ENCODE results near the gene OVAAL. TPM values are rescaled to one million over a fixed set of nuclear protein-coding genes. Genes with fewer than 3 reads are reported as not detected.

OVAAL gene
- total RNA-seq, 2 donors from 2014 or later, result not detected

DNA sequence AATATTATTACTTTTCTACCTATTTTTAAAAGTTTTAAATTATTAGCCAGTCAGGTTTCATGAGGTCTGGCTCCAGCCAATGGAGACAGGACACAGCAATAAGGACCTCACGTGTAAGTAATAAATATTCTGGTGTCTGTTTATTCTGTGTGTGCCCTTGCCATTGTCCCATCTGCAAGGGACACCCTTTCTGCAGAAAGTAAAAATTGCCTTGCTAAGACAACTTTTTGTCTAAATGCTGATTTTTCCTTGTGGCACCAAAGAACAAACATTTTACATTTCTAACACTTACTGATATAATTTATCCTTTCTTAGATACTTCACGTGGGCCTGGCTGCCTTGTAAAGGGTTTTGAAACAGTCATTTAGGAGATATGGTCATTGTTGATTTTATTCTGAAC is 29.4 kb downstream of the OVAAL start:
- H3K27ac Mint-ChIP-seq, result no peak overlapping the region
- Histone ChIP-seq H3K9ac (ENCODE audit: extremely low read depth, low read length, poor library complexity, severe bottlenecking) (no peak overlapping the region), H3K36me3 (ENCODE audit: control insufficient read depth, insufficient read depth, low read length) (no peaks in the 10 kb centered on the region), H3K4me3 (ENCODE audit: low read length) (no peak overlapping the region), H3K27ac (ENCODE audit: low read depth, low read length) (no peak overlapping the region), H3K27me3 (ENCODE audit: control insufficient read depth, insufficient read depth, low read length, poor library complexity, severe bottlenecking) (no peaks in the 10 kb centered on the region), H3K9me3 (ENCODE audit: control insufficient read depth, low read length) (no peaks in the 10 kb centered on the region), H3K4me1 (ENCODE audit: control insufficient read depth, insufficient read depth, low read length) (no peaks in the 10 kb centered on the region)
- 91% methylated on average over 2 of the region's 2 CpGs; no CpG with 5 or more reads in 1 of the 2 experiments for WGBS, 2 experiments (ENCODE audit: insufficient coverage in 1 of 2, insufficient read length in 1 of 2)
- DNase-seq, result no peak
- H3K4me3 Mint-ChIP-seq, result no peak overlapping the region
- H3K9me3 Mint-ChIP-seq, result no peaks in the 10 kb centered on the region
- H3K36me3 Mint-ChIP-seq (ENCODE audit: low read depth), result no peaks in the 10 kb centered on the region
- peaks cover 2% of the 10 kb centered on the region for H3K4me1 Mint-ChIP-seq
- TF ChIP-seq, protein P1, sequence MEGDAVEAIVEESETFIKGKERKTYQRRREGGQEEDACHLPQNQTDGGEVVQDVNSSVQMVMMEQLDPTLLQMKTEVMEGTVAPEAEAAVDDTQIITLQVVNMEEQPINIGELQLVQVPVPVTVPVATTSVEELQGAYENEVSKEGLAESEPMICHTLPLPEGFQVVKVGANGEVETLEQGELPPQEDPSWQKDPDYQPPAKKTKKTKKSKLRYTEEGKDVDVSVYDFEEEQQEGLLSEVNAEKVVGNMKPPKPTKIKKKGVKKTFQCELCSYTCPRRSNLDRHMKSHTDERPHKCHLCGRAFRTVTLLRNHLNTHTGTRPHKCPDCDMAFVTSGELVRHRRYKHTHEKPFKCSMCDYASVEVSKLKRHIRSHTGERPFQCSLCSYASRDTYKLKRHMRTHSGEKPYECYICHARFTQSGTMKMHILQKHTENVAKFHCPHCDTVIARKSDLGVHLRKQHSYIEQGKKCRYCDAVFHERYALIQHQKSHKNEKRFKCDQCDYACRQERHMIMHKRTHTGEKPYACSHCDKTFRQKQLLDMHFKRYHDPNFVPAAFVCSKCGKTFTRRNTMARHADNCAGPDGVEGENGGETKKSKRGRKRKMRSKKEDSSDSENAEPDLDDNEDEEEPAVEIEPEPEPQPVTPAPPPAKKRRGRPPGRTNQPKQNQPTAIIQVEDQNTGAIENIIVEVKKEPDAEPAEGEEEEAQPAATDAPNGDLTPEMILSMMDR (conservative IDR thresholded peaks at IDR 0.05), result no peak
- H3K27me3 Mint-ChIP-seq (ENCODE audit: insufficient read depth), result peaks cover 2% of the 10 kb centered on the region

DNA sequence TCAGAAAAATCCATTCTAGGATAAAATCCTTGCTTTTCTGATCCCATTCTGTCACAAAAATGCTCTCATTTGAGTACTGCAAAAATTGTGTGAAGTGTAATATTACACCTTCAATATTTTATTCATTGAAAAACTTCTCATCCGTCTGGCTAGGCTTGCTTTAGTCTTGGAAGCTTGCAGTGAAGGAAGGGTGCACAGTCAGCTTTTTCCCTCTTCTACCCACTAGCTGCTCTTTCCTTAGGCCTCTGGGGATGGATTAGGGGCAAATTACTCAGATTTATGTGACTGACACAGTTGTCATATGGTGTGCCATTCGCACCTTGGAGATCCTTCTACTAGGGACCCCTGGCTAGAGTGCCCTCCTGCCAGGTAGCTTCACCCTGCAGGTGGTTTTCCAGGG is 32.1 kb downstream of the OVAAL start:
- Mint-ChIP-seq H3K4me1 (peaks cover 2% of the 10 kb centered on the region), H3K27me3 (ENCODE audit: insufficient read depth) (peaks cover 7% of the 10 kb centered on the region), H3K4me3 (no peak overlapping the region), H3K36me3 (ENCODE audit: low read depth) (no peaks in the 10 kb centered on the region), H3K9me3 (no peaks in the 10 kb centered on the region), H3K27ac (no peak overlapping the region)
- peaks cover 10% of the 10 kb centered on the region for H3K27me3 ChIP-seq (ENCODE audit: control insufficient read depth, insufficient read depth, low read length, poor library complexity, severe bottlenecking)
- no peaks in the 10 kb centered on the region for H3K36me3 ChIP-seq (ENCODE audit: control insufficient read depth, insufficient read depth, low read length)
- TF ChIP-seq, protein P1 (conservative IDR thresholded peaks at IDR 0.05), result no peak
- H3K4me1 ChIP-seq (ENCODE audit: control insufficient read depth, insufficient read depth, low read length), result peaks cover 4% of the 10 kb centered on the region
- DNase-seq, result no peak
- H3K9ac ChIP-seq (ENCODE audit: extremely low read depth, low read length, poor library complexity, severe bottlenecking), result no peak overlapping the region
- no peak overlapping the region for H3K27ac ChIP-seq (ENCODE audit: low read depth, low read length)
- WGBS, 2 experiments (ENCODE audit: insufficient coverage in 1 of 2, insufficient read length in 1 of 2), result 89 to 100% methylated on average over 1 to 2 of the region's 2 CpGs
- H3K4me3 ChIP-seq (ENCODE audit: low read length), result no peak overlapping the region
- no peaks in the 10 kb centered on the region for H3K9me3 ChIP-seq (ENCODE audit: control insufficient read depth, low read length)

DNA sequence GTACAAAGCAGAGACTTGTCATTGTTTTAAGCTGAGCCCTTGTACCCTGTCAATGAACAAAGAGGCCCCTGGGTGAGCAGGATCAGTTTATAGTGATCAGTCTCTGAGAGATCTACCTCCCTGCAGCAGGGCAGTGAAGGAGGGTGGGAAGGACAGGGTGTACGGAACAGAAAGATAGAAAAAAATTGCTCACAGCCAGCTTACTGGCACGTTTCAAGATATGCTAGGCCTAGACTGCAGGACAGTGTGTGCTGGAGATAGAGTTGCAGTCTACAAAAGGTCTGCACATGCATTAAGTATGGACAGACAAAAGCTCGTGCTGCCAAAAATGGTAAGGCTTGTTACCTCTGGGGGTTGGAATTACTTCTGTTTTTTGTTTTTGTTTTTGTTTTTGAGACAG is 34.6 kb downstream of the OVAAL start:
- Histone ChIP-seq H3K27me3 (ENCODE audit: control insufficient read depth, insufficient read depth, low read length, poor library complexity, severe bottlenecking) (peaks cover 10% of the 10 kb centered on the region), H3K4me1 (ENCODE audit: control insufficient read depth, insufficient read depth, low read length) (peaks cover 4% of the 10 kb centered on the region), H3K36me3 (ENCODE audit: control insufficient read depth, insufficient read depth, low read length) (no peaks in the 10 kb centered on the region), H3K9ac (ENCODE audit: extremely low read depth, low read length, poor library complexity, severe bottlenecking) (no peak overlapping the region), H3K4me3 (ENCODE audit: low read length) (no peak overlapping the region), H3K27ac (ENCODE audit: low read depth, low read length) (no peak overlapping the region), H3K9me3 (ENCODE audit: control insufficient read depth, low read length) (no peaks in the 10 kb centered on the region)
- Mint-ChIP-seq H3K4me1 (peaks cover 6% of the 10 kb centered on the region), H3K4me3 (no peak overlapping the region), H3K27ac (peak overlapping the region; percentile 33), H3K27me3 (ENCODE audit: insufficient read depth) (peaks cover 5% of the 10 kb centered on the region), H3K9me3 (no peaks in the 10 kb centered on the region), H3K36me3 (ENCODE audit: low read depth) (no peaks in the 10 kb centered on the region)
- DNase-seq, result no peak
- TF ChIP-seq, protein P1 (conservative IDR thresholded peaks at IDR 0.05), result no peak
- WGBS, 2 experiments (ENCODE audit: insufficient coverage in 1 of 2, insufficient read length in 1 of 2), result 87 to 90% methylated on average over 3 of the region's 3 CpGs
